SK-N-SH (cell line): Measurements from ENCODE around the gene MFNG. TPM values are rescaled to one million over a fixed set of nuclear protein-coding genes. Genes with fewer than 3 reads are reported as not detected.

Experiments
- CTCF ChIA-PET: fragments of 300-600, 350-600 bp; formaldehyde crosslinking; extraction: SDS; loops from one replicate; lab custom pipeline; 2021; lab: Yijun Ruan, JAX
- POLR2A ChIA-PET: fragments of 350-600 bp; sonication (Branson Sonifier 250); formaldehyde crosslinking; extraction: SDS; loops from one replicate; lab custom pipeline; 2020; ENCODE audit warnings: antibody characterized with exemption, inconsistent platforms; lab: Yijun Ruan, JAX
- DNase-seq: peaks from one replicate; pipeline ENCODE4 v3.0.0; 2012
- H2AFZ ChIP-seq: fragments of 200-600 bp; sonication (generic); 2 replicates; pipeline ENCODE4 v1.8.1; 2016; ENCODE audit warnings: antibody characterized with exemption, mild to moderate bottlenecking, low read depth
- H3F3A ChIP-seq: fragments of 200-600 bp; sonication (generic); replicated peaks from 2 replicates; pipeline ENCODE3; 2016; ENCODE audit warnings: antibody characterized with exemption, mild to moderate bottlenecking; ENCODE audit not compliant: insufficient read depth
- H3K27ac ChIP-seq, 2 experiments: fragments of 200-500 bp in 1 of 2; fragments of 200-600 bp in 1 of 2; sonication (Bioruptor generic) in 1 of 2; sonication (generic), shearing (Covaris generic) in 1 of 2; 2 replicates each; pipeline versions ENCODE4 v1.5.1 to v1.6.1; 2014 to 2016; ENCODE audit warnings: low read depth in 2 of 2, inconsistent platforms in 1 of 2, low read length in 1 of 2, mild to moderate bottlenecking in 1 of 2, mixed read lengths in 1 of 2
- H3K27me3 ChIP-seq: fragments of 200-600 bp; sonication (generic), shearing (Covaris generic); 2 replicates; pipeline ENCODE4 v1.6.1; 2016; ENCODE audit warnings: mixed run types; ENCODE audit not compliant: insufficient read depth
- H3K36me3 ChIP-seq, 2 experiments: fragments of 200-500 bp in 1 of 2; fragments of 200-600 bp in 1 of 2; sonication (Bioruptor generic) in 1 of 2; sonication (generic) in 1 of 2; replicated peaks in 1 of 2; 2 replicates each; pipeline versions ENCODE3 to v1.5.1; 2014 to 2016; ENCODE audit warnings: low read length in 1 of 2, mild to moderate bottlenecking in 1 of 2; ENCODE audit not compliant: insufficient read depth in 2 of 2, control insufficient read depth in 1 of 2
- H3K4me1 ChIP-seq, 2 experiments: fragments of 200-500 bp in 1 of 2; fragments of 200-600 bp in 1 of 2; sonication (Bioruptor generic) in 1 of 2; sonication (generic), shearing (Covaris generic) in 1 of 2; 2 replicates each; pipeline versions ENCODE4 v1.5.1 to v1.6.1; 2014 to 2016; ENCODE audit warnings: low read depth in 1 of 2, low read length in 1 of 2, mixed run types in 1 of 2; ENCODE audit not compliant: insufficient read depth in 2 of 2, control insufficient read depth in 1 of 2
- H3K4me2 ChIP-seq: fragments of 200-600 bp; sonication (generic), shearing (Covaris generic); 2 replicates; pipeline ENCODE4 v1.6.1; 2017; ENCODE audit warnings: mixed run types
- H3K4me3 ChIP-seq, 2 experiments: fragments of 200-500 bp in 1 of 2; fragments of 200-600 bp in 1 of 2; sonication (Bioruptor generic) in 1 of 2; sonication (generic), shearing (Covaris generic) in 1 of 2; 2 replicates each; pipeline versions ENCODE4 v1.5.1 to v1.8.1; 2014 to 2016; ENCODE audit warnings: low read depth in 2 of 2, inconsistent platforms in 1 of 2, low read length in 1 of 2, mild to moderate bottlenecking in 1 of 2, mixed read lengths in 1 of 2, moderate library complexity in 1 of 2
- H3K79me2 ChIP-seq: fragments of 200-600 bp; sonication (generic); 2 replicates; pipeline ENCODE4 v1.8.1; 2017; ENCODE audit warnings: mild to moderate bottlenecking; ENCODE audit not compliant: insufficient read depth
- H3K9ac ChIP-seq: fragments of 200-600 bp; sonication (generic); 2 replicates; pipeline ENCODE4 v1.6.1; 2017; ENCODE audit warnings: mixed run types
- H3K9me2 ChIP-seq: fragments of 200-600 bp; sonication (generic); 2 replicates; pipeline ENCODE4 v1.6.1; 2017; ENCODE audit warnings: mixed run types
- H3K9me3 ChIP-seq: fragments of 200-600 bp; sonication (generic); 2 replicates; pipeline ENCODE4 v1.6.1; 2017; ENCODE audit warnings: mixed run types, mild to moderate bottlenecking, moderate library complexity
- H4K20me1 ChIP-seq: fragments of 200-600 bp; sonication (generic); 2 replicates; pipeline ENCODE4 v1.6.1; 2017; ENCODE audit warnings: mild to moderate bottlenecking, mixed run types; ENCODE audit not compliant: insufficient read depth
- CHD2 ChIP-seq: fragments of 150-350 bp; IDR thresholded peaks from 2 replicates; pipeline ENCODE4 v1.6.1; 2018; ENCODE audit warnings: low read length; ENCODE audit not compliant: partially characterized antibody
- ELF1 ChIP-seq: IDR thresholded peaks from 2 replicates; pipeline ENCODE4 v1.4.0; 2012
- EP300 ChIP-seq, 2 experiments: IDR thresholded peaks; 2 replicates each; pipeline versions ENCODE4 v1.4.0 to v1.6.1; 2012; ENCODE audit warnings: borderline replicate concordance in 1 of 2, low read depth in 1 of 2, low read length in 1 of 2
- FOSL2 ChIP-seq: IDR thresholded peaks from 2 replicates; pipeline ENCODE4 v1.4.0; 2012; ENCODE audit warnings: low read depth, mild to moderate bottlenecking, moderate library complexity, borderline replicate concordance
- FOXJ3 ChIP-seq: sonication (generic); formaldehyde crosslinking; IDR thresholded peaks from 2 replicates; pipeline ENCODE4 v1.5.1; 2020; ENCODE audit warnings: mild to moderate bottlenecking, missing genetic modification reagents
- GATA2 ChIP-seq: sonication (generic); formaldehyde crosslinking; IDR thresholded peaks from 2 replicates; pipeline ENCODE4 v1.5.0; 2020; ENCODE audit warnings: mild to moderate bottlenecking, missing genetic modification reagents
- JUND ChIP-seq: IDR thresholded peaks from 2 replicates; pipeline ENCODE4 v1.4.0; 2012
- MAX ChIP-seq: IDR thresholded peaks from 2 replicates; pipeline ENCODE4 v1.4.0; 2012; ENCODE audit warnings: low read depth
- MEF2A ChIP-seq: IDR thresholded peaks from 2 replicates; pipeline ENCODE4 v1.4.0; 2012; ENCODE audit warnings: low read depth, borderline replicate concordance
- NFIC ChIP-seq: IDR thresholded peaks from 2 replicates; pipeline ENCODE4 v1.4.0; 2012; ENCODE audit warnings: borderline replicate concordance
- PBX3 ChIP-seq: IDR thresholded peaks from 2 replicates; pipeline ENCODE4; 2012
- RCOR1 ChIP-seq: fragments of 150-350 bp; IDR thresholded peaks from 2 replicates; pipeline ENCODE4 v1.6.1; 2017; ENCODE audit warnings: antibody characterized with exemption, low read length
- RXRA ChIP-seq: IDR thresholded peaks from 2 replicates; pipeline ENCODE4 v1.4.0; 2012; ENCODE audit warnings: low read depth, mild to moderate bottlenecking, borderline replicate concordance
- SIN3A ChIP-seq: IDR thresholded peaks from 2 replicates; pipeline ENCODE4 v1.6.1; 2012; ENCODE audit warnings: low read depth, mild to moderate bottlenecking, low read length, moderate library complexity, borderline replicate concordance
- TCF12 ChIP-seq: IDR thresholded peaks from 2 replicates; pipeline ENCODE4 v1.4.0; 2012
- TEAD4 ChIP-seq: IDR thresholded peaks from 2 replicates; pipeline ENCODE4 v1.4.0; 2012; ENCODE audit warnings: mild to moderate bottlenecking, borderline replicate concordance; ENCODE audit not compliant: insufficient read depth
- USF1 ChIP-seq: IDR thresholded peaks from 2 replicates; pipeline ENCODE4 v1.4.0; 2012; ENCODE audit warnings: low read depth, borderline replicate concordance
- USF2 ChIP-seq: fragments of 150-350 bp; IDR thresholded peaks from 2 replicates; pipeline ENCODE4 v1.6.1; 2017; ENCODE audit warnings: antibody characterized with exemption, low read length, low read depth, borderline replicate concordance
- YY1 ChIP-seq: IDR thresholded peaks from 2 replicates; pipeline ENCODE4 v1.4.0; 2012; ENCODE audit warnings: low read depth, mild to moderate bottlenecking
- WGBS: methylation state at CpG from one replicate; pipeline ENCODE4 v1.1.6; 2017; ENCODE audit warnings: low lambda C conversion rate; 5-methylcytosine and 5-hydroxymethylcytosine counted together
- polyA plus RNA-seq, 3 experiments: library from polyadenylated mRNA; depleted of rRNA; stranded (reverse); fragments of >200 nt; gene quantifications; 2 replicates each; pipeline ENCODE4 v1.2.3, GENCODE V29; 2012
- TF ChIP-seq, protein P1 (sequence below): IDR thresholded peaks from 2 replicates; pipeline ENCODE4 v1.6.1; 2012; ENCODE audit warnings: mild to moderate bottlenecking, low read depth, low read length, moderate library complexity
- TF ChIP-seq, protein P2 (sequence below): IDR thresholded peaks from 2 replicates; pipeline ENCODE4 v1.4.0; 2012; ENCODE audit warnings: low read depth, borderline replicate concordance
- TF ChIP-seq, protein P3 (sequence below): fragments of 150-350 bp; IDR thresholded peaks from 2 replicates; pipeline ENCODE4 v1.6.1; 2016; ENCODE audit warnings: mild to moderate bottlenecking, low read depth, low read length

MFNG gene
- polyA plus RNA-seq, 1 of the 3 experiments (the other 2 are of a cell fraction), result 0.18 TPM

GRCh38 chr22:37497062-37497599 is 10.9 kb upstream of the MFNG start:
- H3K27me3 ChIP-seq, result no peaks in the 10 kb centered on the region
- peak overlapping the region; percentile 46 for H3K4me2 ChIP-seq
- WGBS, result 41% methylated on average over 11 of the region's 12 CpGs
- peaks cover 21% of the 10 kb centered on the region for H3F3A ChIP-seq
- no peak overlapping the region for H3K4me3 ChIP-seq
- no peak for DNase-seq
- H3K9me3 ChIP-seq, result no peaks in the 10 kb centered on the region
- H2AFZ ChIP-seq, result no peak overlapping the region
- no peaks in the 10 kb centered on the region for H4K20me1 ChIP-seq
- ChIA-PET POLR2A (no interaction called here), CTCF (interaction anchor here (1.3 to 6.0 kb wide), 8 partner anchors 8 to 95 kb away, joined by 3 to 35 read pairs (median 12); partner anchors contain the start of gene MFNG)
- H3K36me3 ChIP-seq, result no peaks in the 10 kb centered on the region
- H3K4me1 ChIP-seq, result peaks cover 16 to 47% of the 10 kb centered on the region in 2 experiments
- H3K79me2 ChIP-seq, result no peaks in the 10 kb centered on the region
- H3K9me2 ChIP-seq, result no peaks in the 10 kb centered on the region
- peak overlapping the region in 1 of 2 experiments; percentile 84; a peak in 2 of 4 replicates for H3K27ac ChIP-seq
- TF ChIP-seq TCF12 (peak; percentile 78), NFIC (peak; percentile 94), TEAD4 (peak; percentile 94), CHD2 (no peak), GATA2 (no peak), SIN3A (no peak), MEF2A (no peak), PBX3 (peak; percentile 49), YY1 (no peak), FOSL2 (peak; percentile 91), EP300 (IDR thresholded peaks at IDR 0.05; ENCODE audit: borderline replicate concordance in 1 of 2, low read depth in 1 of 2, low read length in 1 of 2) (peak in 1 of 2 experiments; percentile 70; a peak in 1 of 4 replicates), USF2 (no peak), RXRA (peak; percentile 53; the same call in 1 of the 2 replicates), FOXJ3 (CRISPR knock-in tag) (no peak), JUND (peak; percentile 76; the same call in 1 of the 2 replicates), RCOR1 (no peak), USF1 (no peak), MAX (peak; percentile 18; the same call in 1 of the 2 replicates), ELF1 (no peak)
- TF ChIP-seq, protein P1, sequence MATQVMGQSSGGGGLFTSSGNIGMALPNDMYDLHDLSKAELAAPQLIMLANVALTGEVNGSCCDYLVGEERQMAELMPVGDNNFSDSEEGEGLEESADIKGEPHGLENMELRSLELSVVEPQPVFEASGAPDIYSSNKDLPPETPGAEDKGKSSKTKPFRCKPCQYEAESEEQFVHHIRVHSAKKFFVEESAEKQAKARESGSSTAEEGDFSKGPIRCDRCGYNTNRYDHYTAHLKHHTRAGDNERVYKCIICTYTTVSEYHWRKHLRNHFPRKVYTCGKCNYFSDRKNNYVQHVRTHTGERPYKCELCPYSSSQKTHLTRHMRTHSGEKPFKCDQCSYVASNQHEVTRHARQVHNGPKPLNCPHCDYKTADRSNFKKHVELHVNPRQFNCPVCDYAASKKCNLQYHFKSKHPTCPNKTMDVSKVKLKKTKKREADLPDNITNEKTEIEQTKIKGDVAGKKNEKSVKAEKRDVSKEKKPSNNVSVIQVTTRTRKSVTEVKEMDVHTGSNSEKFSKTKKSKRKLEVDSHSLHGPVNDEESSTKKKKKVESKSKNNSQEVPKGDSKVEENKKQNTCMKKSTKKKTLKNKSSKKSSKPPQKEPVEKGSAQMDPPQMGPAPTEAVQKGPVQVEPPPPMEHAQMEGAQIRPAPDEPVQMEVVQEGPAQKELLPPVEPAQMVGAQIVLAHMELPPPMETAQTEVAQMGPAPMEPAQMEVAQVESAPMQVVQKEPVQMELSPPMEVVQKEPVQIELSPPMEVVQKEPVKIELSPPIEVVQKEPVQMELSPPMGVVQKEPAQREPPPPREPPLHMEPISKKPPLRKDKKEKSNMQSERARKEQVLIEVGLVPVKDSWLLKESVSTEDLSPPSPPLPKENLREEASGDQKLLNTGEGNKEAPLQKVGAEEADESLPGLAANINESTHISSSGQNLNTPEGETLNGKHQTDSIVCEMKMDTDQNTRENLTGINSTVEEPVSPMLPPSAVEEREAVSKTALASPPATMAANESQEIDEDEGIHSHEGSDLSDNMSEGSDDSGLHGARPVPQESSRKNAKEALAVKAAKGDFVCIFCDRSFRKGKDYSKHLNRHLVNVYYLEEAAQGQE, result no peak
- TF ChIP-seq, protein P2, sequence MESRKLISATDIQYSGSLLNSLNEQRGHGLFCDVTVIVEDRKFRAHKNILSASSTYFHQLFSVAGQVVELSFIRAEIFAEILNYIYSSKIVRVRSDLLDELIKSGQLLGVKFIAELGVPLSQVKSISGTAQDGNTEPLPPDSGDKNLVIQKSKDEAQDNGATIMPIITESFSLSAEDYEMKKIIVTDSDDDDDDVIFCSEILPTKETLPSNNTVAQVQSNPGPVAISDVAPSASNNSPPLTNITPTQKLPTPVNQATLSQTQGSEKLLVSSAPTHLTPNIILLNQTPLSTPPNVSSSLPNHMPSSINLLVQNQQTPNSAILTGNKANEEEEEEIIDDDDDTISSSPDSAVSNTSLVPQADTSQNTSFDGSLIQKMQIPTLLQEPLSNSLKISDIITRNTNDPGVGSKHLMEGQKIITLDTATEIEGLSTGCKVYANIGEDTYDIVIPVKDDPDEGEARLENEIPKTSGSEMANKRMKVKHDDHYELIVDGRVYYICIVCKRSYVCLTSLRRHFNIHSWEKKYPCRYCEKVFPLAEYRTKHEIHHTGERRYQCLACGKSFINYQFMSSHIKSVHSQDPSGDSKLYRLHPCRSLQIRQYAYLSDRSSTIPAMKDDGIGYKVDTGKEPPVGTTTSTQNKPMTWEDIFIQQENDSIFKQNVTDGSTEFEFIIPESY, result no peak
- TF ChIP-seq, protein P3, sequence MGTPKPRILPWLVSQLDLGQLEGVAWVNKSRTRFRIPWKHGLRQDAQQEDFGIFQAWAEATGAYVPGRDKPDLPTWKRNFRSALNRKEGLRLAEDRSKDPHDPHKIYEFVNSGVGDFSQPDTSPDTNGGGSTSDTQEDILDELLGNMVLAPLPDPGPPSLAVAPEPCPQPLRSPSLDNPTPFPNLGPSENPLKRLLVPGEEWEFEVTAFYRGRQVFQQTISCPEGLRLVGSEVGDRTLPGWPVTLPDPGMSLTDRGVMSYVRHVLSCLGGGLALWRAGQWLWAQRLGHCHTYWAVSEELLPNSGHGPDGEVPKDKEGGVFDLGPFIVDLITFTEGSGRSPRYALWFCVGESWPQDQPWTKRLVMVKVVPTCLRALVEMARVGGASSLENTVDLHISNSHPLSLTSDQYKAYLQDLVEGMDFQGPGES, result no peak
- peak overlapping the region; percentile 55; the same call in 1 of the 2 replicates for H3K9ac ChIP-seq
